ENCODE results near the gene FAM83C.

Gene FAM83C

DNA sequence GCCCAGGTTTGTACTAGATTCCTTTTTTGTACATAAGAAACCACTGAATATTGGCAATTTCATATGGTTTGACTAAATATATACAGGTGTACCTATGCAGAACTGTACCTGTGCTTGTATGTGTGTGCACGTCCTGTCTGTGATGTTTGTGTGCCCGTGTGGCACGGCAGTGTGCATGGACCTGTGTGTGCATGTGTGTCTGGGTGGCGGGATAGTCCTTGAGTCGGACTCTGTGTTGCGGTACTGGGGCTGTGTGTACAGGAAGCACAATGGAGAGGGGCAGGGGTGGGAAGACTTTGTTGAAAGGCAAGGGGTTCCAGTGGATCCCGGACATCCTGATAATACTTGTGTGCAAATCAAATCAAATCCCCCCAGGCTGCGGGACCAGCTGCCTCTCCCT, 3.4 kb upstream of the FAM83C start:
- Histone ChIP-seq H3K27ac (ENCODE audit: low read length) (no peak overlapping the region), H4K20me1 (ENCODE audit: insufficient read depth, low read length) (no peaks in the 10 kb centered on the region), H3K4me2 (ENCODE audit: low read length) (no peak overlapping the region), H3K4me1 (ENCODE audit: low read length) (no peaks in the 10 kb centered on the region), H3K4me3 (ENCODE audit: low read length) (no peak overlapping the region), H3K9ac (ENCODE audit: low read length) (no peak overlapping the region), H3K36me3 (replicated peaks; ENCODE audit: low read depth, low read length) (no peaks in the 10 kb centered on the region), H2AFZ (ENCODE audit: low read depth, low read length) (no peak overlapping the region), H3K79me2 (ENCODE audit: low read length) (no peaks in the 10 kb centered on the region), H3K27me3 (ENCODE audit: low read depth, low read length) (no peaks in the 10 kb centered on the region), H3K9me3 (ENCODE audit: insufficient read depth, low read length) (no peaks in the 10 kb centered on the region)
- TF ChIP-seq EZH2phosphoT487 (IDR thresholded peaks at IDR 0.05; ENCODE audit: low read depth): no peak
- no peak for TF ChIP-seq CTCF (IDR thresholded peaks at IDR 0.05; ENCODE audit: low read depth, low read length)

GRCh38 chr20:35295058-35295457, 2.8 kb upstream of the FAM83C start:
- no peaks in the 10 kb centered on the region for H3K27me3 ChIP-seq (ENCODE audit: low read depth, low read length)
- H3K4me3 ChIP-seq (ENCODE audit: low read length): no peak overlapping the region
- H3K9ac ChIP-seq (ENCODE audit: low read length): no peak overlapping the region
- H2AFZ ChIP-seq (ENCODE audit: low read depth, low read length): no peak overlapping the region
- no peaks in the 10 kb centered on the region for H3K9me3 ChIP-seq (ENCODE audit: insufficient read depth, low read length)
- TF ChIP-seq EZH2phosphoT487 (IDR thresholded peaks at IDR 0.05; ENCODE audit: low read depth) (no peak), CTCF (IDR thresholded peaks at IDR 0.05; ENCODE audit: low read depth, low read length) (no peak)
- H3K36me3 ChIP-seq (replicated peaks; ENCODE audit: low read depth, low read length): no peaks in the 10 kb centered on the region
- no peaks in the 10 kb centered on the region for H3K79me2 ChIP-seq (ENCODE audit: low read length)
- no peak overlapping the region for H3K4me2 ChIP-seq (ENCODE audit: low read length)
- no peaks in the 10 kb centered on the region for H3K4me1 ChIP-seq (ENCODE audit: low read length)
- H3K27ac ChIP-seq (ENCODE audit: low read length): no peak overlapping the region
- no peaks in the 10 kb centered on the region for H4K20me1 ChIP-seq (ENCODE audit: insufficient read depth, low read length)

DNA sequence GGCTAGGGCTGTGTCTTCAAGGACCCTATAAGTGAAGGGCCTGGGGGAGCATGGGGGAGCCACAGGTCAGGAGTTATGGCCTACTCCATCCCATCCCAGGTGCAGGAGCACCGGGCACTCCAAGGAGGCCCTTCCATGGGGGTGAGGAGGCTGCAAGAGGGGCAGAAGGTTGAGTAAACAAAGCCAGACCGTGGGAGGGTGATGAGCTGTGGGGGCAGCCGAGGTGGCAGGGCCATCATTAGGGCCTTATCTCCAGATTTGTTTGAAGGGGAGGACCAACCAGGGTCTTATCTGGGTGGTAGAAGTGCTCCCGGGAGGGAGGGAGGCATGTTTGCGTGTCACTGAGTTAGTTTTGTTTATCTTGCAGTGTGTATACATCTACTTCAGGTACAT, 2.1 kb upstream of the FAM83C start:
- no peak overlapping the region for H3K9ac ChIP-seq (ENCODE audit: low read length)
- H3K4me3 ChIP-seq (ENCODE audit: low read length): no peak overlapping the region
- no peak overlapping the region for H3K4me2 ChIP-seq (ENCODE audit: low read length)
- no peaks in the 10 kb centered on the region for H3K27me3 ChIP-seq (ENCODE audit: low read depth, low read length)
- no peak for TF ChIP-seq CTCF (IDR thresholded peaks at IDR 0.05; ENCODE audit: low read depth, low read length)
- no peak for TF ChIP-seq EZH2phosphoT487 (IDR thresholded peaks at IDR 0.05; ENCODE audit: low read depth)
- H3K27ac ChIP-seq (ENCODE audit: low read length): no peak overlapping the region
- H3K36me3 ChIP-seq (replicated peaks; ENCODE audit: low read depth, low read length): no peaks in the 10 kb centered on the region
- no peaks in the 10 kb centered on the region for H3K4me1 ChIP-seq (ENCODE audit: low read length)
- no peaks in the 10 kb centered on the region for H3K9me3 ChIP-seq (ENCODE audit: insufficient read depth, low read length)
- no peaks in the 10 kb centered on the region for H4K20me1 ChIP-seq (ENCODE audit: insufficient read depth, low read length)
- no peak overlapping the region for H2AFZ ChIP-seq (ENCODE audit: low read depth, low read length)
- no peaks in the 10 kb centered on the region for H3K79me2 ChIP-seq (ENCODE audit: low read length)

DNA sequence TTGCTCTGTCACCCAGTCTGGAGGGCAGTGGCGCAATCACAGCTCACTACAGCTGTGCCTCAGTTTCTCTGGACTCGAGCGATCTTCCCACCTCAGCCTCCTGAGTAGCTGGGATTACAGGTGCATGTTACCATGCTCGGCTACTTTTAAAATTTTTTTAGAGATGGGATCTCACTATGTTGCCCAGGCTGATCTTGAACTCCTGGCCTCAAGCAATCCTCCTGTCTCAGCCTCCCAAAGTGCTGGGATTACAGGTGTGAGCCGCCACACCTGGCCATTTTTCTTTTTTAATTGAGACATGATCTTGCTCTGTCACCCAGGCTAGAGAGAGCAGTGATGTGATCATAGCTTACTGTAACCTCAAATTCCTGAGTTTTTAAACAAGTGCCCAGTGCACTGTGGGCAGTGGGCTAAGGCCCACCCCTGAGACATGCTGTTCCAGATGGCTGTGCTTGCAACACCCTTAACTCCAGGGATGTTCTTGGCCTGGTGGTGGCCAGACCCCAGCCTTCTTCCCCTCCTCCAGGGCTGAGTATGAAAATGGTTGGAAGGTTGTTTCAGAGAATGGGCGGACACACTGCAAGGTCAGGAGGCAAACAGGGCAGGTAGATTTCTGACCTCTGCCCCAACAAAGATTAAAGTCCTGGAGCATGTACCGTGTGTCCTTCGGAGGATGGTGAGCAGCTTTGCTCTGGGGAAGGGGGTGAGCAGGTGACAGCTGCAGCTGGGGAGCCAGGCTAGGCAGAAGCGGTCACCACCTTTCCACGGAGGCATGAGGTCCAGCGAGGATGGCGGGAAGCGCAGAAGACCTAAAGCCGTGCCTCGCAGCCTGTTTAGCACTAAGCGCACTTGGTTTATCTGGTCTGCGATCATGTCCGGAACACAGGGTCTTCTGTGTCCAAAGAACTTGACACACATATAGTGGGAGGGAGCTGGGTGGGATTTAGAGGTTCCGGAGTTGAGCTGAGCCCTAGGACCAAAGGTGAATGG, 1.4 kb upstream of the FAM83C start:
- H3K79me2 ChIP-seq (ENCODE audit: low read length): no peaks in the 10 kb centered on the region
- no peaks in the 10 kb centered on the region for H4K20me1 ChIP-seq (ENCODE audit: insufficient read depth, low read length)
- H3K4me2 ChIP-seq (ENCODE audit: low read length): no peak overlapping the region
- TF ChIP-seq EZH2phosphoT487 (IDR thresholded peaks at IDR 0.05; ENCODE audit: low read depth) (no peak), CTCF (IDR thresholded peaks at IDR 0.05; ENCODE audit: low read depth, low read length) (no peak)
- no peaks in the 10 kb centered on the region for H3K9me3 ChIP-seq (ENCODE audit: insufficient read depth, low read length)
- no peak overlapping the region for H2AFZ ChIP-seq (ENCODE audit: low read depth, low read length)
- no peaks in the 10 kb centered on the region for H3K36me3 ChIP-seq (replicated peaks; ENCODE audit: low read depth, low read length)
- H3K27me3 ChIP-seq (ENCODE audit: low read depth, low read length): no peaks in the 10 kb centered on the region
- no peak overlapping the region for H3K27ac ChIP-seq (ENCODE audit: low read length)
- H3K4me1 ChIP-seq (ENCODE audit: low read length): no peaks in the 10 kb centered on the region
- H3K4me3 ChIP-seq (ENCODE audit: low read length): no peak overlapping the region
- H3K9ac ChIP-seq (ENCODE audit: low read length): no peak overlapping the region

Data from OCI-LY3 (cell line).